Measurements from ENCODE around the gene RBX1.
"Not testable (repeated sequence)": the region's sequence is repeated elsewhere in the genome, so short reads cannot be mapped to it uniquely, and the experiment has no call there.

The RBX1 gene

DNA sequence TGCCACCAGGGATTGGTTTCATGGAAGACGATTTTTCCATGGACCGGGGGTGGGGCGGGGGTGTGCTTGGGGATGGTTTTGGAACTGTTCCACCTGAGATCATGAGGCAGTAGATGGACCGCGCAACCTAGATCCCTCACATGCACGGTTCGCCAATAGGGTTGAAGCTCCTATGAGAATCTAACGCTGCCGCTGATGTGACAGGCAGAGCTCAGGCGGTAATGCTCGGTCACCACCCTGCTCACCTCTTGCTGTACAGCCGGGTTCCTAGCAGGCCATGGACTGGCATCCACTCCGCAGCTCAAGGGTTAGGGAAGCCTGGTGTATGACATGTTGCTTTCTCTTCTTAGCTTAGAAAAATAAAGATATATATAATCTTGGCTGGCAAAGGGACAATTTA, 22.0 kb downstream of the RBX1 start:
- DNase-seq: no peak

DNA sequence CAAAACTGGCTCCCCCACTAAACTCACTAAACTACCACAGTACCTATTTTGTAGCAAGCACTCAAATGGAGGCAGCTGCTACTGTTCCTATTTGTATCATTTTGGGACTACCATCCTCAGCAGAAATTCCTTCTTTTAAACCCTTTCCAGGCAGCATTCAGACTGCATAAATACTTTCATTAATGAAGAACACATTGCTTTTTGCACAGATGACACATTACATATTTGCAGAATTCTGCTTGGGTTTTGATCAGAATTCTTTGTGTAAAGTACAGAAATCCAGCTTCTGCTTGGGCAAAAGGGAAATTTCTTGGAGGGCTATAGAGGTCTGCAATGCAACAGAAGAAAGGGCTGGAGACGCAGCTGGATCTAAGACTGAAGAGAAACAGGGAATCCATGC, 24.2 kb downstream of the RBX1 start:
- no peak for DNase-seq

DNA sequence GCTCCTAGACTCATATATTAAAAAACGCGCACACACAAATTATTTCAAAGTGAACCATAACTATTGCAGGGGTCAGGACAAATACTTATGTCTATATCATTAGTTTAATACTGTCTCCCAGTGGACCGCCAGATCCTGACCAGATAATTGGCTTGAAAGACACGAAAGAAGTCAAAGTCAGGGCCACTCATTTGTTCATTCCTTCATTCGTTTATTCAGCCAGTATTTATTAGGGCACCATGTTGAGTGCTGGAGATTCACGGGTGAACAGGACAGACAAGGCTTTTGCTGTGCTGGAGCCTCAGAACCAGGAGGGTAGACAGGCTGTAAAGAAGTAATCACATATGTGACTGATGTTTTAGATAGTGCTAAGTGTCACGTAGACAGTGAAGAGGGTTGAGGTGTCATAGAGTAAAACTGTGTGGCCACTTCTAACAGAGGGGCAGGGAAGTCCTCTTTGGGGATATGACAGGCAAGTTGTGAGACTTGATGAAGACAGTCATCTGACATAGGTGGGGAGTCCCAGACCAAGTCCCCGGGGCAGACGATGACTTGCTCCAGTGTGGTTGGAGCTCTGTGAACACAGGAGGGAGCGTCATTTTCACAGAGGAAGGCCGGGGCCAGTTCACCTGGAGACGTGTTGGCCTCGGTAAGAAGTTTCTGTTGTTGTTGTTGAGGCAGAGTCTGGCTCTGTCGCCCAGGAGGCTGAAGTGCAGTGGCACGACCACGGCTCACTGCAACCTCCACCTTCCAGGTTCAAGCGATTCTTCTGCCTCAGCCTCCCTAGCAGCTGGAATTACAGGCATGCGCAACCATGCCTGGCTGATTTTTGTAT, 25.9 kb downstream of the RBX1 start:
- no peak for DNase-seq

DNA sequence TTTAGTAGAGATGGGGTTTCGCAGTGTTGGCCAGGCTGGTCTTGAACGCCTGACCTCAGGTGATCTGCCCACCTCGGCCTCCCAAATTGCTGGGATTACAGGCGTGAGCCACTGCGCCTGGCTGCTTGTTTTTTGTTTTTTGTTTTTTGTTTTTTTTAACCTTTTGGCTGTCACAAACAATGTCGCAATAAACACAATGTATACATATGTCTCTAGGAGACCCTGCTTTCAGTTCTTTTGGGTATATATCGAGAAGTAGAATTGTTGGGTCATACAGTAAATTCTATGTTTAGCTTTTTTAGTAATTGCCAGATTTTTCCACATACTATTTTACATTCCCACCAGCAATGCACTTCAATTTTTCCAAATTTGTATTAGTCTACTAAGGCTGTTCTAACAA, 28.0 kb downstream of the RBX1 start:
- DNase-seq: no peak

DNA sequence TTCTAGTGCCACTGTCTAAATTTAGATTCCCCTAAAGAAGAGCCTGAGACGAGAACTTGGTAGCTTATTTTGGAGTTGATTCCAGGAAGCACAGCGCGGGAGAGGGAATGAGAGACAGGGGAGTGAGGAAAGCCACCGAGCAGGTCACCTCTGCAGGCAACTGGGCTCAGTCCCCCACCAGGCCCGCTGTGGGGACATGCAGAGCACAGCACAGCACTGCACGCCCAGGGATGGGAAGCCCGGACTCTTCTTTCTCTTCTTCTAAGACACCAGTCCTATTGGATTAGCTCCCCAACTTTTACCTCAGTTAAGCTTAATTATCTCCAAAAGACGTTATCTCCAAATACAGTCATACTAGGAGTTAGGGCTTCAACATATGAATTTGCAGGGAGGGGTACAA, 28.7 kb downstream of the RBX1 start:
- no peak for DNase-seq

DNA sequence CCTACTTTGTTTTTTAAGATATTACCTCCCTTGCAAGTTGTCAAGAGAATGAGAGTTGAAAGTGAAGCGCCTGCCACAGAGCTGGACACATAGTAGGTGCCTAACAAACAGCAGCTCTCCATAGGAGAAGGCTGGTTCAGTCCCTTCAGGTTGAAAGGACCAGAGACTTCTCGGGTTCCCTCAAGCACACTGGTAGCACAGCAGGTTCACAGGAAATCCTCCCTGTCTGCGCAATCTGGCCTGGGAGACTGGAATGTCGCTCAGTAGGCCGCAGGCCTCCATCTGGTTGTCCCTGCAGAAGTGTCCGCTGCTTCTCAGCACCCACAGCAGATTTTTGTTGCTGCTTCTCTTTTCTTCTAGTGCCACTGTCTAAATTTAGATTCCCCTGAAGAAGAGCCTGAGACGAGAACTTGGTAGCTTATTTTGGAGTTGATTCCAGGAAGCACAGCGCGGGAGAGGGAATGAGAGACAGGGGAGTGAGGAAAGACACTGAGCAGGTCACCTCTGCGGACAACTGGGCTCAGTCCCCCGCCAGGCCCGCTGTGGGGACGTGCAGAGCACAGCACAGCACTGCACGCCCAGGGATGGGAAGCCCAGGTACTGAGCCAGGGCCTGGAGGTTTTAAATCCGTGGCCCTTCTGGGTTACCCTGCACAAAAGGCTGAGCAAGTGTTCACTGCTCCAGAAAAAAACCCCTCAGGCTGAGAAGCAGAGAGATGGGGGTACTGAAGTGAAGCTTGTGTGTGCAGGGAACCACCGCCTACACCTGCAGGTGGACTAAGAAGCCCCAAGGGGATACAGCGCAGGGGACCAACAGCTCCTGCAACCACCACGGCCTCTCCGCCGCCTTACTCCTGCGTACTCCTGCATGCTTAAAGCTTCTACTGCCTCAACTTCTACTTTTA, 31.6 kb downstream of the RBX1 start:
- no peak for DNase-seq

DNA sequence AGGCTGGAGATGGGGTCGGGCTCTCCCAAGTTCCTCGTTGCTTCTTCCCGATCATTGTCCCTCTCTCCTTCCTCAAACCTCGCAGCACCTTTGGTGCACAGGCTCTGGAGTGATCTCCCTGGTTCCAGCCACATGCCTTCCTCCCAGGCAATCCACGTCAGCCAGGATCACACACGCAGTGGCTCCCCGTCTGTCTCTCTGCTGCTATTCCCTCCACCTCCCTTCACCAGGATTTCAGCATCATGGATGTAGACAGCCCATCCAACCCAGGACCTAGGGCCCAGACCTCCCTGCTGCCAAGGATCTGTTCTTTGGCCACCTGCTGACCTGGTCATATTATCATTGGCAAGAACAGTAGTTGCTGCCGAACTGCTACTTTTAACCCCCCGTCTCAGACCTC, 40.1 kb downstream of the RBX1 start:
- no peak for DNase-seq

DNA sequence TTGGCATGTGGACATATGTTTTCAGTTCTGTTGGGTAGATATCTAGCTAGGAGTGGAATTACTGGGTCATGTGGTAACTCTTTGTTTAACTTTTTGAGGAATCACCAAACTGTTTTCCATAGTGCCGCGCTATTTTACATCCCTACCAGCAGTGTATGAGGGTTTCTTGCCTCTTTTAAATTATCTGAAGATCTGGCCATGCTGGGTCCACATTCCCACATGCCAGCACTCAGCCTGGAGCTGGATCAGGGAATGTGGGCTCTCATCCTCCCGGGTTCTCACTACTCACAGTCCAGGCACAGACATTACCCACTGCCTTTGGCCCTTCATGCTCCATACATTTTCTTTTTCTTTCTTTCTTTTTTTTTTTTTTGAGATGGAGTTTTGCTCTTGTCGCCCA, 44.6 kb downstream of the RBX1 start:
- no peak for DNase-seq

DNA sequence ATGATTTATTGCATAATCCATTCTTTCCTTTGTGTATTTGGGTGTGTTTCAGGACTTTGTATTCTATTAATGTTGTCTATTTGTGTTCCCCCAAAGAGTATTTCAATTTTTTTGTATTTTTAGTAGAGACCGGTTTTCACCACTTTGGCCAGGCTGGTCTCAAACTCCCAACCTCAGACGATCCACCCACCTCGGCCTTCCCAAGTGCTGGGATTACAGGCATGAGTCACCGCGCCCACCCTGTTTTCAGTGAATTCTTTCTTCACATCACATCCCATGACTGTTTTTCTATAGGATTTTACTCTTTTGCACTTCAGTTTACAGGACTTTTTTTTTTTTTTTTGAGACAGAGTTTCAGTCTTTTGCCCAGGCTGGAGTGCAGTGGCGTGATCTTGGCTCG, 46.3 kb downstream of the RBX1 start:
- no peak for DNase-seq

DNA sequence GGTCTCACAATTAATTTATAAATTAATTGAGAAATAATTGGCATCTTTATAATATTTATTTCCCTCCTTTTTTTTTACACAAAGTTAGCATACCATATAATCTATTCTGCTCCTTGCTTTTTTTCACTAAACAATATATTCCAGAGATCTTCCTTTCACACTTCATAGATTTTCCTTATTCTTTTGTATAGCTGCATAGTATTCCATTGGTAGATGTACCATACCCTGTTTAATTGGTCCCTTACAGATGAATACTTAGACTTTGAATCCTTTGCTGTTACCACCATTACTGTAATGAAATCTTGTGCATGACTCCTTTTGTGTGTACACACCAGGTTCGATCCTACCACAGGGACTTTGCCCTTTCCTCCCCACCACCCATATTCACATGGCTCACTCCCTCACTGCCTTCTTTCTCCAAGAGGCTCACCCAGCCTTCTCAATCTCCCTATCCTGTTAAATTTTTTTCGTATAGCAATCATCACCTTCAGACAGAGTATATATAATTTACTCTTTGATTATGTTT, 48.9 kb downstream of the RBX1 start:
- DNase-seq: no peak

DNA sequence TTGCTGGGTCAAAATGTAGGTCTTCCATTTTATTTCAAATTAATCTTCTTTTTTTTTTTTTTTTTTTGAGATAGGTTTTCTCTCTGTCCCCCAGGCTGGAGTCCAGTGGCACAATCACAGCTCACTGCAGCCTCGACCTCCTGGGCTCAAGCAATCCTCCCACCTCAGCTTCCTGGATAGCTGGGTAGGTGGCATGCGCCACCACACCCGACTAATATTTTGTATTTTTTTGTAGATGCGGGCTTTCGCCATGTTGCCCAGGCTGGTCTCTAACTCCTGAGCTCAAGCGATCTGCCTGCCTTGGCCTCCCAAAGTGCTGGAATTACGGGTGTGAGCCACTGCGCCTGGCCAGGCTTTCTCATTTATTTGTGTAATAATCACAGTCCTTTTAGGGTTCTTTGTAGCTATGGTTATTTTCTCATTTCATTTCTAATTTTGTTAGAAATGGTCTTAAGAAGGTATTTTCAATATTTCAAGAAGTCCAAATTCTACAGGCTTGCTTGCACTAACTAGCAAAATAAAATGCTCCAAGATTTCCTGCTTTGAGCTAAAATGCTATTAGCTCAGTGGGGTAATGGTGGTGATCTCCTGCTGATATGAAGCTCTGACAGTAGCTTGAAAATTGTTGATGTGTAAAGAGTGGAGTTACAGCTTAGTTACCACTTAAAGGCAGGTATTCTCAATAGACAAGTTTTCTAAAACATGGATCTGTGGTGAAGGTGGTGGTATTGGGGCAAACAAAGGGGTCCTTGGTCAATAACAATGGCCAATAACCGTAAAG, 50.0 kb downstream of the RBX1 start:
- no peak for DNase-seq

DNA sequence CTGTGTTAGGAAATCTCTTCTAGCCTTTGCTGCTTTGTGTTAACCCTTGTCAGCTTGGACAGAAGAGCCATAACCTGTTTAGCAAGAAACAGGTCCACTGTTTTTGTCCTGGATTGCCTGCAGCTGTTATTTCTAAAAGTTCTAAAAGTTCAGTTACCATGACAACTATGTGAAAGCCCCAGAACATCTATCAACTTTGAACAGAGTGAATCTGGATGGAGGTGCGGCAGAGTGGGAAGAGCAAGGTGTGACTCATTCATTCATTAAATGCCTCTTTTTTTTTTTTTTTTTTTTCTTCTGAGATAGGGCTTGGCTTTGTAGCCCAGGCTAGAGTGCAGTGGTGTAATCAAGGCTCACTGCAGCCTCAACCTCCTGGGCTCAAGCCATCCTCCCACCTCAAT, 50.5 kb downstream of the RBX1 start:
- DNase-seq: no peak

DNA sequence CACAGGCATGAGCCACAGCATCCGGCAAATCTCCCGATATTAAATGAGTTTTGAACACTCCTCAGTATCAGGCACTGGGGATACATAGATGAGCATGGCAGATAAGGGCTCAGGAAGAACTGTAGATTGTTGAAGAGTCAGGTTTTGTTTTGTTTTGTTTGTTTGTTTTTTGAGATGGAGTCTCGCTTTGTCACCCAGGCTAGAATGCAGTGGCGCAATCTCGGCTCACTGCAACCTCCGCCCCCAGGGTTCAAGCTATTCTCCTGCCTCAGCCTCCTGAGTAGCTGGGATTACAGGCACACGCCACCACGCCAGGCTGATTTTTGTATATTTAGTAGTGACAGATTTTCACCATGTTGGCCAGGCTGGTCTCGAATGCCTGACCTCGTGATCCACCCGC, 51.2 kb downstream of the RBX1 start:
- not testable (repeated sequence) for DNase-seq

DNA sequence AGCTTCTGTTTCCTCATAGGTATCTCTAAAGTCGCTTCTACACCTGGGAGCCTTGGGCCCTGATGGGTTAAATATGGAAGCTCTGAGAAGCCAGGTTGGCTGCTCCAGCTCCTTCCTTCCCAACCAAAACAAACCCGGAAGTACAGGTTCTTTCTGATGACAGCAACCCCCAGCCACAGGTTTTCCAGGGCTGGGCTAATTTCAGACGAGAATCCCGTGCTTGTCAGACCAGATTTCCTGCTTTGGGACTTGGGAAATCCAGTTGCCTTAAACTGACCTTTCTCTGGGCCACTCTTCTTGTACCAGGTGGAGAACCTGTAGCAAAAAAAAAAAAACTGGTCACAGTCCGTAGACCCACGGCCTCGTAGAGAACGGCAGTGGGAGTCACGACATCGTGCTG, 51.9 kb downstream of the RBX1 start:
- DNase-seq: no peak

DNA sequence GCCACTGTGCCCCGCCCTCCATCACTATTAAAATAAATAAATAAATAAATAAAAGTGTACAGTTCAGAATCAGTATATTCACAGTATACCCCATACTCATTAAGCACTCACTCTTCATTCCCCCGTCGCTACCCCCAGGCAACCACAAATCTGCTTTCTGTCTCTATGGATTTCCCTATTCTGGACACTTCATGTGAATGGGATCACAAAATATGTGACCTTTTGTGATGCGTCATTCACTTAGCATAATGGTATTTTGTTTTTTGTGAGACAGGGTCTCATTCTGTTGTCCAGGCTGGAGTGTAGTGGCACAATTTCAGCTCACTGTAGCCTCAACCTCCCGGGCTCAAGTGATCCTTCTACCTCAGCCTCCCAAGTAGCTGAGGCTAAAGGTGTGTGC, 52.8 kb downstream of the RBX1 start:
- no peak for DNase-seq

DNA sequence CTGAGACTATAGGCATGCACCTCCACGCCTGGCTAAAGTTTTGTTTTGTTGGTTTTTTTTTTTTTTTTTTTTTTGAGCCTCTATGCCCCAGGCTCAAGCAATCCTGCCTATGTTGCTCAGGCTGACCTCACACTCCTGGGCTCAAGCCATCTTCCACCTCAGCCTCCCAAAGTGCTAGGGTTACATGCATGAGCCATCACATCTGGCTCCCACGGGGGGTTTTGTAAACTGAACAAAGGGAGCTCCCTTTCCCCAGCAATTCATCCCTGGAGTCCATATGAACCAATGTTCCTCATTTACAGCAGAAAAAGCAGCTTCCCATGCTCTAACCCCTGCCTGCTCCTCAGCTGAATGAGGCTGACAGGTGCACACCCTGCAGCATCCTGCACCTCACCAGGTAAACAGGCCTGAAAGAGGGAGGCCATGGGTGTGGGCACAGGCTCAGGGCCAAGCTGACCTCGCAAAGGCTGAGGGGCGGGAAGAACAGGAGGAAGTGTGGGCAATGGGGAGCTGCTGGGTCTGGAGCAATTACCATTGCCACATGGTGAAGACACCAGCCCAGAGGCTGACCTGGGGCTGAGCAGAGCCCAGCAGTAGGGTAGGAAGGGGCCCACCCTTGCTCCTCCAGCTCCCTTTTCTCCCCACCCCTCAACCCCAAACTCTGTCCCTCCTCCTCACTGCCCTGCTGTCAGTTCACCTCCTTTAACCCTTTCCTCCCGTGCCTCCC, 58.2 kb downstream of the RBX1 start:
- no peak for DNase-seq

DNA sequence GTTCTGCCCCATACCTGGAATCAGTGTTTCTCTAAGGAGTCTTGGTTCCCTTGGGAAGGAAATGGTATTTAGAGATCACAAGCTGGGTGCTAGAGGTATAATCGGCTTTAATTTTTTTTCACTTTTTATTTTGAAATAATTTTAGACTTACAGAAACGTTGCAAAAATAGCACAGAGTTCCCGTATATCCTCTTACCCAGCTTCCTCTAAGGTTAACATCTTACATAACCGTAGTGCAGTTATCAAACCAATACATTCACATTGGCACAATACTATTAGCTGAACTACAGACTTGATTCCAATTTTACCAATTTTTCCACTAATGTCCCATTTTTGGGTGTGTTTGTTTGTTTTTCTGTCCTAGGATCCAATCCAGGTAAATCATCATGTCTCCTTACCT, 63.8 kb downstream of the RBX1 start:
- no peak for DNase-seq

DNA sequence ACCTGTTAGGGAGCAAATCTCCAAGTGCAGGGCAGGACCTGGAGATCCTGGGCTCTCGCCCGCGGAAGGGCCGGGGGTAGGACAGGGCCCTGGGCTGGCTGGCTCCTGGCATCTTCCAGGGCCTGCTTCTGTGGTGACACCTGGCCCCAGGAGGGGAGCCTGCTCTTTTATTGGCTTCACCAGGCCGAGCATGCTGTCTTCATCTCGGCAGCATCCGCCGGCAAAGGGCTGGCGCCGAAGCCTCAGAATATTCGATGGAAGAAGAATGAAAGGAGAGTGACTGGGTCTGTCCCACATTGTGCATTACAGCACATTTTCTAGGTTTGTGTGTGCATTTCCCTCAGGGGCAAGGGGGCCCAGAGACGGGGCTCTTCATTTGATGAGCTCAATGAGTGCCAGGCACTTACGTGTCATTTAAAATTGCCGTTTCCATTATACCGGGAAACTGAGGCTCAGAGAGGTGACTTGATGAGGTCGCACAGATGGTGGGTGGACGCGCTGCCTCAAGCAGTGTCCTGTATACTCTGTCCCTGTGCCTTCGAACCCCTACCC, 70.0 kb downstream of the RBX1 start:
- no peak for DNase-seq

DNA sequence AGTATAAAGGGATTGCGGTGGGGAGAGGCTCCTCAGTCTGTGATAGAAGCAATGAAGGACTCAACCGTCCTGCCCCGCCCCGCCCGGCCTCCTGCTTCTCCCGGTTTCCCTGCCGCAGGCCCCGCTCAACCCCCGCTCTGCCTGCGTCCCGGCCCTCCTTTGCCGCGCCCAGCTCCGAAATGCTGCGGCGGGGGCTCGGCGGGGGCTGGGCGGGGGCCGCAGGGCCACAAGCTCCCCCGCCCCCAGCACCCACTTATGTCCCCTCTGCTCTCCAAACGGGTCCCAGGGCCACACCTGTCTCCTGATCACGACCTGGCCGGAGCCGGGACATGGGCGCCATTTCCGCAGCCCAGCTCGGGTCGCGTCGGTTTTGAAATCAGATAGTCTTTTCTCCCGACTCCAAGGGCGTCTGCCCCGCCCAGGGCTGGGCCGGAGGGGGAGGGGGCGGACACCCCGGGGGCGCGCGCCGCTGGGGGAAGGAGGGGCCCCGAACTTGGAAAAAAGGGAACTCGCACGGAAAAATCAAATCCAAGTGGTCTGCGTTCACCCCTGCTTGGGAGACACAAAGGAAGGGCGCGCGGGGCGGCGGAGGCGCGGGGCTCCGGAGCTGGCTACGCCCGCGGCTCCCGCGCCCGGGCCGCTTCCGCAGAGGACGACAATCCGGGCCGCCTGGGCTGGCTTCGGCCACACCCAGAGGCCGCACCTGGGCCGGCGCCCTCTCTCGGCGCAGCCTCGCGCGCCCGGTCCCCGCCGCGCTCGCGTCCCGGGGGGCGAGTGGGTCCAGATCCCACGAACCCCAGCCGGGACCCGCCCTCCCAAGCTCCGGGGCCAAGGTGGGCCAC, 70.7 kb downstream of the RBX1 start:
- DNase-seq: no peak

DNA sequence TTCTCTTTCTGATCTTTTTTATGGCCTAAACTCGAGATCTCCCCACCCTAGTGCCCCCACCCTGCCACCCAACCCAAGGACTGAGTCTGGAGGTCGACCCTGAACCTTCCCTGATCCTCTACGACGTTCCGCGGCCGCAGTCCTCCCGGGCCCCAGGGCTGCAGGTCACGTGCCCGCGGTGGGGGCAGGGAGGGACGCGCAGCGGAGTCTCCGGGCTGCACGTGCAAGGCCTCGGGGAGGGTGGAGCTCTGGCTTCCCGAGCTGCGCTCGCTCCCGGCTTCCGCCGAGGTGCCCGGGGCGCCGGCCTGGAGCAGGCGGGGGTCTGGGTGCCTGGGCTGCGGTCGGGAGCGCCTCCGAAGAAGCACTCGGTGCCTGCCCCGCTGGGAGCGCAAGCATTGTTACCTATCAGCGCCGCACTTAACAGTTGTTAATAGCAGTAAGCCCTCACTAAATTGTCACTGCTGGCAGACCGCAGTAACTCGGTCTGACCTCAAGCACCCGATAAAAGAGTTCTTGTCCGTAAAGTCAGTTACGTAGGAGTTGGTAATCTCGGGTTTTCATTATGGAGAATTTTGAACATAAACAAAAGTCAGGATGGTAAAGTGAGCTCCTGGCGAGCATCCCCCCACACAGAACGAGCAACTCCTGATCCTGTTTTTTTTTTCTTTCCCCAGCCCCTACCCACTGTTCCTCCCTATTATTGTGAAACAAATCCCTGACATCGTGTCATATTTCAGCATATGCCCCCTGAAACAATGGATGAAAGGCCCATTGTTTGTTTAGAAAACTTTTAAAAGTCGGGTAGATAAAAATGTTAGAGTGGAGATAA, 71.5 kb downstream of the RBX1 start:
- peak; percentile 17 for DNase-seq

Data from NCI-H2081 treated with DMSO at 0.1 percent for 48 hours (cell line).